ENCODE results near the gene USP36.
"Not testable (repeated sequence)": the region's sequence is repeated elsewhere in the genome, so short reads cannot be mapped to it uniquely, and the experiment has no call there.

The USP36 gene

DNA sequence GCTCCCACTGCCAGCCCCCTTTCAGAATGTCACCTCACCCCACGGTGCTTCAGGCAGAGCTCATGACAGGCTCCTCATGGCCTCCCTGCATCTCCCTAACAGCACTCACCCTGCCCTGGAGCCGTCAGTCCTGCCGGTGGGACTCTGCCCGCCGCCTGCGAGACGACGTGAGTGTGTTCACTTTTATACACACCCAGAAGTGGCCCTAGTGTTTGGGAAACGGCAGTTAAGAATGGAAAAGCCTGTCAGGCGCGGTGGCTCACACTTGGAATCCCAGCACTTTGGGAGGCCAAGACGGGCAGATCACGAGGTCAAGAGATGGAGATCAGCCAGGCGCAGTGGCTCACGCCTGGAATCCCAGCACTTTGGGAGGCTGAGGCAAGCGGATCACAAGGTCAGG, 46.2 kb downstream of the USP36 start:
- DNase-seq, result no peak

DNA sequence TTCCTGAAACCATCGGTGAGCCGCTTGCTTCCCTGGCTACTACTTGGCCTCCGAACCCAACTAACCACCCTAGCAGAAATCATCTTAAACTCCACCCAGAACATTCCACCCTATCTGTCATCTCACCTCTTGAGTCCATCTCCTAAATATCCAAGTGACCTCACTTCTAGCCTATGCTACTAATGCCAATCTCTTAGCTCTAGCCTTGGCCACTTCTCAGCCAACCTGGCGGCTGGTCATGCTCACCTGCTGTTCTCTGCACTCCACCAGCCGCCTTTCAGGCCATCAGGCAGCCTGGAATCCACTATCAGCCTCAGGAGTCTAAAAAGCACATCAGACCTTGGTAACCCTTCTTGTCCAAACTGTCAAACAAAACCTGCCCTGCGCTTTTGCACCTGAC, 46.6 kb downstream of the USP36 start:
- no peak for DNase-seq

DNA sequence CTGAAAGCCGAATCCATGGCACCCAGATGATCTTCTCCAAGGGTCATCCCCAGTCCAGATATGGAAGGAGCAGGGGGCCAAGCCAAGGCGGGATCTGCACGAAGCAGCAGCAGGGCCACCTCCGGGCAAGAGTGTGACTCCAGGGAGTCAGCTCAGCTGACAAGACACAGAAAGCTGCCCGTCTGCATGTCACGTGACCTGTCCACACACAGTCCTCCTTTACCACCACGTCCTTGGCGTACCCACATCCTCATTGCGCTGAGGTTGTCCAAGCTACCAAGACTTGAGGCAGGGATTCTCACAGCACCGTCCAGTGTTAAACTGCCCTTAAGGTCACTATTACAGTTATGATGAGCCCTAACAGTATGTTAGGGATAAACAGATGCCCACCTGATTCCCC, 47.2 kb downstream of the USP36 start:
- DNase-seq, result no peak

DNA sequence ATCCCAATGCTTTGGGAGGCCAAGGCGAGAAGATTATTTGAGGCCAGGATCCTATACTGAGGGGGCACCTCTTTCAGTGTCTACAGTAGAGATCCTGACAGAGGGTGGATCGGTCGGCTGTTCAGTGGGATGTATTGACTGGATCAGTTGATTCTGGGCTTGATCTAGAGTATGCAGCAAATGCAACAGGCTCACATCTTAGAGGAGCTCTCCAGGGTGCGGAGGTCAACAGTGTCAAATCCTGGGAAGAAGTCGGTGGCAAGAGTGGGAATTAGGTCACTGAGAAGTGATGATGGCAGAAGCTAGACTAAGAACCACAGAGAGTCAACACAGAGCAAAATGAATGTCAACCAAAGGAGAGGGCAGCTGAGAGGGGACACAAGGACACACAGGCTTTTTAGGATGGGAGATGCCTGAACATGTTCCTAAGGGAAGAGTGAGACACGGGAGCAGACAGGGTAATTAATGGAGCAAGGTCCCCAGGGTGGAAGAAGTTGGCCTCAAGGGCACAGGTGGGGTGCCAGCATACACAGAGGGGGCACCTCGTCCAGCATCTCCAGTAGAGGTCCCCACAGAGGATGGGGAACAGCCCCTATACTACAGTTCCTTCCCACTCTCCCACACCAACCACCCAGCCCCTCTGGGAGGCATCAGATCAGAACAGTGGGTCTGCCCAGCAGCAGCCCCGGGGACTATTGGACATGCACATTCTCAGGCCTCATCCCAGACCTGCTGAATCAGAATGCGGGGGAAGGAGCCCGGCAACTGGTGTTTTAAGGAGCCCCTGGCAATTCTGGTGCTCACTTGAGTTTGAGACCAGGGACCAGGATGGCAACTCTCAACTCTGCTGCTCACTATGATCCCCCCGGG, 48.5 kb downstream of the USP36 start:
- no peak for DNase-seq

DNA sequence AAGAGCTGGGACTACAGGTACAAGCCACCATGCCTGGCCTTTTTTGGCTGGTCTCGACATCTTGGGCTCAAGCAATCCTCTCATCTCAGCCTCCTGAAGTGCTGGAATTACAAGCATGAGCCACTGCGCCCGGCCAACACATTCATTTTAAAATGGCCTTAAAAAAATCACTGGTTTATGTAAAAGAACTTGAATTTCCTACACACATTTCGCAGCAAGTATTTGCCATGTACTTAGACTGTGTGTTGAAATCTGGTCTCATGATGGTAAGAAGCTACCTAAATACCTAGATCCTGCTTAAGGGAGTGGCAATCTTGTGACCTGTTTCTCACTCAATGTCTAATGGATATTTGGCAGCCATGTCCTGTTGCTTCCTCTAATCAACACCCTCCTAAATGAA, 50.1 kb downstream of the USP36 start:
- no peak for DNase-seq

DNA sequence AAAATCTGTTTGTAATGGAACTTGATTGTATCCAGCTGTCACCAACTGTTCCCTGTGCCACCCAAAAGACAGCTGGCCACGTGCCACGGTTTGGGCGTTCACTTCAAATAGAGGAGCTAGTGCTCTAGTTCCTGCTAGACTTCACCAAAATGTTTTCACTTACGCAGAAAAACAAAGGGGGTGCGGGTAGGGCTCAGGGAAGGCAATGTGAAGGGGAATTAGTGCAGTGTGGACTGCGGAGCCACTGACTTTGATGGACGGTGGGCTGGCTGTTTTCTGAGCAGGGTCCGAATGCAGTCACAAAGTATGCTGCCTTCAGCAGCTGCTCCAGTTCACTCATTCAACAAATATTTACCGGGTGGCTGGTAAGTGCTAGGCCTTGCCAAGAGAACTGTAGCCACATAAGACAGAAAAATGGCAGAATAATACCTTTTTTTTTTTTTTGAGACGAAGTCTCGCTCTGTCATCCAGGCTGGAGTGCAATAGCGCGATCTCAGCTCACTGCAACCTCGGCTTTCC, 50.9 kb downstream of the USP36 start:
- DNase-seq, result peak in 11 of 56 donors; percentile 12 to 64 (median 28)

DNA sequence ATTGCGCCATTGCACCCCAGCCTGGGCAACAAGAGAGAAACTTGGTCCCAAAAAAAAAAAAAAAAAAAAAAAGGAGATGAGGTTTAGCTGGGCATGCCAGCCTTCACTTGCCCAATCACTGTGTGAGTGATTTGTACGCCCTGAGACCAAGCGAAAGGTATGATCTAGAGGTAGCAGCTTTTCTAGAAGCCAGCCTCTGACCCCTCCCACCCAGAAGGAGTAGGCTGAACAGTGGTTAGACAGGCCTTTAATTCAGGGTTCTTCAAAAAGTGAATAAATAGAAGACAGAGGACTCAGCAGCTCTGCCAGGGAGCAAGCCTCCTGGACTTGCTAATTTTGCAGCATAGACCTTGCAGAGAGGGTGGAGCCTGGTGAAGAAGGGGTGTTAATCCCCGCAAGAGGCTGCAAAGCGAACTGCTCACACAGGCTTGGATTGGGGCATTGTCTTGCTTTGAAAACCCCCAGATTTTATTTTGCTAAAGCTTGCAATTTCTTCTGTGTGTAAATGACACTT, 51.4 kb downstream of the USP36 start:
- no peak for DNase-seq

DNA sequence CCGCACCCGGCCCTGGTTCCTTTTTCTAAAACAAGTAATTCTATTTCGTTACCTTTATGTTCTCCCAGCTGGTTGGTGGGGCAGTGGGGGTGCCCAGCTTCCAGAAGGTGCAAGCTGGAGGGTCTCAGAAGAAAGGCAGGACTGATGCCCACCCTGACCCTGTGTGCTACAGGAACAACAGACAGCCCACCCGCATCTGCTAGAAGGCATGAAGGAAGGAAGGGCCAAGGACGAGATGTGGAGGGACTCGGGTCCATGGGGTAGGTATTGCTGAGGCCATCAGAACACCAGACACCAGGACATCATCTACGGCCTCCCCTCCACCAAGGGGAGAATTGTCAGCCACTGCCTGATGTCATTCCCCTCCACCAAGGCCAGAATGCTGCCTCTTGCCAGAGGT, 52.2 kb downstream of the USP36 start:
- no peak for DNase-seq

DNA sequence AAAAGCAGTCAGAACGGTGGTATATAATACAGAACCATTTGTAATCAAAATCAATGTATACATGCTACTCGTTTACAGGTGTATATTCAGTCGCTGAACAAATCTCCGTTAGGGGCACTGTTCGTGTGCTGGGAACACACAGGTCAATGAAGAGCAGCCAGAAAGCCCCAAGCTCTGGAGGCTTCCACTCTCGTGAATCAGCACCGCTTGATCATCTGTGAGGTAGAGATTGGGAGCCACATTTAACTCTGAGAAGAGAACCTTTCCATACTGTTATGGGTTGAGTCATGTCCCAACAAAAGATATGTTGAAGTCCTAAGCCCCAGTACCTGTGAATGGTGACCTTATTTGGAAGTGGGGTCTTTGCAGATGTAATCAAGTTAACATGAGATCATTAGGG, 53.2 kb downstream of the USP36 start:
- no peak for DNase-seq

DNA sequence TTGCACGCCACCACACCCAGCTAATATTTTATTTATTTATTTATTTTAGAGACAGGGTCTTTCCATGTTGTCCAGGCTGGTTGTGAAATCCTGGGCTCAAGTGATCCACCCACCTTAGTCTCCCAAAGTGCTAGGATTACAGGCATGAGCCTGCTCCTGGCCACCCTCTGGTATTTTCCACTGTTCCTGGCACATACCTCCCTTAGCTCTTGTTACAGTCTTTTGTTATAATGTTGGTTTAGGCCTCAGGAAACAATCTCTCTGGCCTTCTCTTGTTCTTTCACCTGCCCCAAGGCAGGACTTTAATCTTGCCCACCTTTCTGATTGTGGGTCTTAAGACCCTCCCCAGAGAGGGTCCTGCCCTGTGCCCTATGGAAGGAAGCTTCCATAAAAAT, 55.0 kb downstream of the USP36 start:
- no peak for DNase-seq

DNA sequence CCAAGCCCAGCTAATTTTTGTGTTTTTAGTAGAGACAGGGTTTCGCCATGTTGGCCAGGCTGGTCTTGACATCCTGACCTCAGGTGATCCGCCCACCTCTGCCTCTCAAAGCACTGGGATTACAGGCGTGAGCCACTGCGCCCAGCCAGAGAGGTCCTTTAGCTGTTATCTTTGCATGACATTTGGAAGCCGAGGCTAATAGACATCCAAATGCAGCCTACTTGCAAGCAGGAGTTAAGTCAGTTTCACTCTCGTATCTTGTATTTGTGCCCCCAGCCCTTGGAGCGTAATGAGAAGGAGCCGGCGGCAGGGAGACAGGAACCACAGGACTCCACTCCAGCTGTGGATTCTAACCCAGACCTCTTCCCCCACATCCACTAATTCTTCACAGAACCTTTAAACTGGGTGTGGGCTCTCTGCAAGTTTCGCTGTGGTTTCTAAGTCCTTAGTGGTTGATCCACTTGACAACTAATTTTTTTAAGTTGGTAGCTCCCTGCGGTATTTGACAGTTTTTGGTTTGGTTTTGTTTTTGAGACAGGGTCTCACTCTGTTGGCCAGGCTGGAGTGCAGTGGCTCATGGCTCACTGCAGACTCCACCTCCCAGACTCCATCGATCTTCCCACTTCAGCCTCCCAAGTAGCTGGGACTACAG, 55.5 kb downstream of the USP36 start:
- no peak for DNase-seq

DNA sequence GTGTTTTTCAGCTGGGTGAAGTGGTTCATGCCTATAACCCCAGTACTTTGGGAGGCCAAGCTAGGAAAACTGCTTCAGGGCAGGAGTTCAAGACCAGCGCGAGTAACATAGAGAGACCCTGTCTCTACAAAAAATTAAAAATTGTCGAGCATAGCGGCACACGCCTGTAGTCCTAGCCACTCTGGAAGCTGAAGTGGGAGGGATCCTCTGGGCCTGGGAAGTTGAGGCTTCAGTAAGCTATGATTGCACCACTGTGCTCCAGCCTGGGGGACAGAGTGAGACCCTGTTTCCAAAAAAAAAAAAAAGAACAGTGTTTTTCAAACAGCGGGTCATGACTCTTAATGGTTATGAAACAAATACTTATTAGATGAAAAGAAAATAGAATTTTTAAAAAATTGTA, 56.3 kb downstream of the USP36 start:
- DNase-seq, result no peak

DNA sequence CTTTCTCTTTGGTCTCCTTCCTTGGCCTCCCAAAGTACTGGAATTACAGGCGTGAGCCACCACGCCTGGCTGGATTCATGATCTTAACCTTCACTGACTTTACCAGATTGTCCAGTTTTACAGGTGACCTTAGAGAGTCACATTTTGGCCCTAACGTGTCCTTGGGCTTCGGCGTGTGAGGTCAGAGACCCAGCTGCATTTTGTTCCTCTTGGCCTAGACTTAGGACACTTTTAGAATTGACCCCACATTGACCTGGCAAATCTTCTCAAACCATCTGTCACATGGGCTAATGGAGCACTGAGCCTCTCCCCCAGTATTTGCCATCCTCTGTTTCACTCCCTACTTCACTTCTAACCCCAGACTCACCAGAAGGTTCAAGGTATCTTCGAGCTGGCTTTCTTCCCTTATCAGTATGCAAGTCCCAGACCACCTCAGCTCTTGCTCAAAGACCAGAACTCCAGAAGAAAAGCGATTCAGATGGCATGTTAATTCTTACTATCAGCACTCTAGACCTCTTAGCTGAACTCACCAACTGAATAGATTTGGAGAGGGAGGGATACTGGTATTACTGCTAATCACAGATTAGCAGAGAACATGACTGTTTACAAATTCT, 56.8 kb downstream of the USP36 start:
- no peak for DNase-seq

DNA sequence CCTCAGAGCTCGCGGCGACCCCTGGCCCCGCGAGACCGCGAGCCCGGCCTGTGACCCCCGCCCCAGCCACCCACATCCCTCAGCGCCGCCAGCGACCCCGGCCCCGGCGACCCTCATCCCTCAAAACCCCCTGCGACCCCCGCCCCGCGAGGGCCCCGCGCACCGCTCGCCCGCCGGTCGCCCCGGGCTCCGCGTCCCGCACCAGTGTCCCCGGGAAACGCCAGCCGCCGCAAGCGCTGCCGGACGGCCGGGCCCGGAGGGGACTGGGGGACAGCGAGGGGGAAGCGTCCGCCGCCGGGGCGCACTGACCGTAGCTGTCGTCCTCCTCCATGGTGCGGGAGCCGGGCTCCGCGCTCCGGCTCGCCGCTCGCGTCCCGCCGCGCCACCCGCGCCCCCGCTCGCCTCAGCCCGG, 58.7 kb downstream of the USP36 start, which contains the start of gene CYTH1:
Gene CYTH1, minus strand, starts transcription at position 381 of the 412 bp plus-strand sequence. Its CDS starts 50 bp downstream, at position 331.
- DNase-seq, result no peak

DNA sequence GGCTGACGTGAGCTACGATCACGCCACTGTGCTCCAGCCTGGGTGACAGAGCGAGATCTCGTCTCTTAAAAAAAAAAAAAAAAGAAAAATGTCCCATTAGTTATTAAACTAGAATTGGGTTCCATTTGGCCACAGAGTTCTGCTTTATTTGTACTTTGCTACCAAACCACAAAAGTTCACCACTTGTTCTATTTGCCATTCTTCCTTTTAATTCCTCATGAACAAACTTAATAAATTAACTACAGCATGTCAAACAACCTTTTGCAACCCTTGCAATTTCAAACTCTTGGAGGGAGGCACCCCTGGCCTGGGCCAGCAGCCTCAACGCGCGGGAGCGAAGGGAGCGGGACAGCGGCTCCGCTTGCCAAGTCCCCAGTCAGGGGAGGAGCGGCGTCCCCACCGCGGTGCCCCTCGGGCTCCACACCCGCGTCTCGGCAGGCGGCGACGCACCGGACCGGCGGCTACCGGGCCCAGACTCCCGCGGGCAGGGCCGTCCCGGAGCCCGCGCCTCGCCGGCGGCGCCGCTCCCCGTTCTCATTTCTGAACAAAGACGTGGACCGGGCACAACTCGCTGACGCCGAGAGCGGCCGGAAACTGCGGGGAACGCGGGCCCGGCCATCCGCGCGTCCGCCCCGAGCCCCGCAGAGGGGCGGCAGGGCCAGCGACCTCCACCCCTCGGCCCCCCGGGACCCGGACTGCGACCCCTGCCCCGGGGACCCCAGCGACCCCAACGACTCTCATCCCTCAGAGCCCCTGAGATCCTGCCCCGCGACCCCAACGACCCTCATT, 59.3 kb downstream of the USP36 start:
- peak in 33 of 56 donors; percentile 16 to 69 (median 37) for DNase-seq

DNA sequence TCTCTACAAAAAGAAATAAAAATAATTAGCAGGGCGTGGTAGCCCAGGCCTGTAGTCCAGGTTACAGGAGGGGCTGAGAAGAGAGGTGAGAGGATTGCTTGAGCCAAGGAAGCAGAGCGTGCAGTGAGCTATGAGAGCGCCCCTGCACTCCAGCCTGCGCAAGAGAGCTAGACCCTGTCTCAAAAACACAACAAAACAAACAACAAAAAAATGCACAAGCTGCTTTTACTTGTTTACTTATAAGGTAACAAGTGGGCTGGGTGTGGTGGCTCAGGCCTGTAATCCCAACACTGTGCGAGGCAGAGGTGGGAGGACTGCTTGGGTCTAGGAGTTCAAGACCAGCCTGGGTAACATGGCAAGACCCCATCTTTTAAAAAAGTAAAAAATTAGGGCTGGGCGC, 60.3 kb downstream of the USP36 start:
- no peak for DNase-seq

DNA sequence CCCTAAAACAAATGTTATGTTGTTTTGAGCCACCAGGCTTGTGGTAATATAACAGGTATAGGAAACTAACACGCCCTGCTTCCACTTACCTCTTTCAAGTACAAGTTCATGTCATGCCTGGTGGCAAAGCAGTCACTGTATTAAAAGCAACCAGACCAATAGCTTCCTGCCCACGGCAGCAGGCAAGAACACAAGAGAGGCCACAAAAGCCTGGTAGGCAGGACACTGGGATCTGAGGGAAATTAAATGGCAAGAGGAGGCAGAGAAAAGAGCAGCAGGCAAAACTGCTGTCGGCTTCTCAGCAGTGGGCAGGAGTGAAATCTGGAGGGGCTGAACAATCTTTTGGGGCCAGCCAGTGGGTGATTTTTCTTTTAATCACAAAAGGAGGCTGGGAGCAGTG, 60.8 kb downstream of the USP36 start:
- DNase-seq, result no peak

DNA sequence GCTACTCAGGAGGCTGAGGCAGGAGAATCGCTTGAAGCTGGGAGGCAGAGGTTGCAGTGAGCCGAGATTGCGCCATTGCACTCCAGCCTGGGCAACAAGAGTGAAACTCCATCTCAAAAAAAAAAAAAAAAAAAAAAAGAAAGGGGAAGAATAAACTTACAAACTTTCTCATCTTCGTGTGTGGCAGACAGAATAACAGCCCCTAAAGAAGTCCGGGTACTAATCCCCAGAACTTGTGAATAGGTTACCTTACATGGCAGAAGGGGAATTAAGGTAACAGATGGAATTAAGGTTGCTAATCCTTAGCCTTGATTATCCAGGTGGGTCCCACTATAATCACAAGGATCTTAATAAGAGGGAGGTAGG, 61.3 kb downstream of the USP36 start:
- not testable (repeated sequence) for DNase-seq

DNA sequence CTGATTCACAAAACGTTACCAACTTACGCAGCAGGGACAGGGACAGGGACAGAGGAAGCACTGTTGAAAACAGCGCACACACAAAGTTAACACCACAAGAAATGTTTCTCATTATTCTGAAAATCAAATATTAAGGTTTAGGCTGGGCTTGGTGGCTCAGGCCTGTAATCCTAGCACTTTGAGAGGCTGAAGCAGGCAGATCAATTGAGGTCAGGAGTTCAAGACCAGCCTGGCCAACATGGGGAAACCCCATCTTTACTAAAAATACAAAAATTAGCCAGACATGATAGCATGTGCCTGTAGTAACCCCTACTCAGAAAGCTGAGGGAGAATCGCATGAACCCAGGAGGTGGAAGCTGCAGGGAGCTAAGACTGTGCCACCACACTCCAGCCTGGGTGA, 62.7 kb downstream of the USP36 start:
- DNase-seq, result no peak

DNA sequence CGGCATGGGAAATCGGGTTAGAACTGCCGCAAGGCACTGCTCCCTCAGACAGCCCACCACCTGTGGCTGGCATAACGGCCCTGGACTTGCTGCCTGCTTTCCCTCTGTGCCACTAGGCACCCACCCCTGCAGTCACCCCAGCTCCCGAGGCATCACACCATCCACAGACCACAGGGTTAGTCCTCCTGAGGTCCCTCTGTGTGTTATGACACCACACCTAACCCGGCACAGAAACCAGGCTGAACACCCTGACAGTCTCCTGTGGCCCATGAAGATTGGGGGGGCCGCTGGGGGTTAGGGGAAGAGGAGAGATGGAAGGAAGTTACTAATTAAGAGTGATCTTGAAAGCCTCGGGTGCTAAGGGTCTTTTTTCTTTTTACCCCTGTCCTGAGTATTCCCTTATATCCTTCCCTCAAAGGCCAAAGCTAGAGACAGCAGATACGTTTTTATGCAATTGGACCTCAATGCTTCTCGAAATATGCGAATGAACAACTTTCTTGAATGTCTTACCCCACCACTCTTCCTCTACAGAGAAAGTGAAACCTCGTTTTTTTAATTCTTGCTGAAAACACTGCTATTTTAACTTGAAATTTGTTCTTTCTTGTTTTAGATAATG, 65.5 kb downstream of the USP36 start:
- no peak for DNase-seq

DNA sequence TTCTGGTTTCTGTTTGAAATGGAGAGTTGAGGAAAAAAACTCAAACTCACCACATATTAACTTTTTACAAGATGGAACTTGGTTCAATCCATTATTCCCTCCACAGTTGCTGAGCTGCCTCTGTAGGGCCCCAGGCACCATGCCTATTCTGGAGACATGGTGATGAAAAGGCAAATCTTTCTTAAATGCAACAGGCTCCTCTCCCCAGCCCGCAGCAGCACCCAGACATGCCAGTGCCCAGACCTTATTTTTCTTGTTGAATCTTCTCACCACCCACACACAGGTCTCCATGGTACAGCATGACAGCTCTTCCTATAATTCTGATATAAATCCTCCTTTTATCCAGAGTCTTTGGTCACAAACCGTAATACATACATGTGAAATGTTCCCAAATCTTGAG, 66.2 kb downstream of the USP36 start:
- no peak for DNase-seq
